HepG2 (cell line): Measurements from ENCODE around the gene SAA2. TPM values are rescaled to one million over a fixed set of nuclear protein-coding genes. Genes with fewer than 3 reads are reported as not detected.

Experiments
- ATAC-seq: fragments of 200-7000 bp; cut with Tn5 transposase; 3 replicates; pipeline ENCODE4 v1.9.1; 2020; ENCODE audit warnings: mild to moderate bottlenecking, moderate library complexity
- BruUV-seq: library from RNA; stranded (reverse); fragments of 400-500 nt; replicated peaks from 2 replicates; lab custom pipeline; 2021; lab: Mats Ljungman, UMichigan
- CTCF ChIA-PET: fragments of 300-600 bp; formaldehyde crosslinking; extraction: SDS; loops from one replicate; lab custom pipeline; 2021; ENCODE audit warnings: low total read pairs, inconsistent platforms, low intra/inter-chr PET ratio; lab: Yijun Ruan, JAX
- POLR2A ChIA-PET: fragments of 350-600 bp; sonication (Branson Sonifier 250); formaldehyde crosslinking; loops from one replicate; lab custom pipeline; 2020; ENCODE audit warnings: antibody characterized with exemption, inconsistent platforms; lab: Yijun Ruan, JAX
- DNase-seq: peaks from one replicate; pipeline ENCODE4 v3.0.0-alpha.2; 2015; ENCODE audit warnings: low spot score
- FAIRE-seq: peaks from 3 replicates; lab custom pipeline; 2011; peaks lifted over from hg19 to GRCh38; lab: Jason Lieb, UNC
- H2AFZ ChIP-seq: one replicate; pipeline ENCODE4 v1.6.1; 2011; ENCODE audit warnings: low read length, inconsistent platforms
- H3K27ac ChIP-seq: fragments of 300-600 bp; 3 replicates; pipeline ENCODE4 v1.8.0; 2011; ENCODE audit warnings: mixed run types, mild to moderate bottlenecking, mixed read lengths, low read length, inconsistent platforms; ENCODE audit not compliant: insufficient read depth; ENCODE audit errors: extremely low read length
- H3K27me3 ChIP-seq, 2 experiments: fragments of 200-600 bp in 1 of 2; 2 replicates in 1 of 2; 3 replicates in 1 of 2; pipeline versions ENCODE4 v1.6.0 to v1.8.0; 2011; ENCODE audit warnings: low read length in 2 of 2, mild to moderate bottlenecking in 2 of 2, moderate library complexity in 2 of 2, inconsistent platforms in 1 of 2; ENCODE audit not compliant: insufficient read depth in 2 of 2, control insufficient read depth in 1 of 2
- H3K36me3 ChIP-seq, 2 experiments: fragments of 200-600 bp in 1 of 2; replicated peaks in 1 of 2; 2 replicates in 1 of 2; 3 replicates in 1 of 2; pipeline versions ENCODE4 v1.5.1 to v1.8.0; 2011; ENCODE audit warnings: low read length in 2 of 2, inconsistent platforms in 1 of 2; ENCODE audit not compliant: insufficient read depth in 2 of 2, control insufficient read depth in 1 of 2
- H3K4me1 ChIP-seq: 2 replicates; pipeline ENCODE4 v1.5.1; 2012; ENCODE audit warnings: low read length, inconsistent platforms; ENCODE audit not compliant: insufficient read depth
- H3K4me2 ChIP-seq: 2 replicates; pipeline ENCODE4 v1.6.0; 2011; ENCODE audit warnings: low read depth, low read length, inconsistent platforms
- H3K4me3 ChIP-seq, 3 experiments: fragments of 200-600 bp in 1 of 3; sonication (generic), shearing (Covaris generic) in 1 of 3; replicated peaks in 1 of 3; 2 replicates each; pipeline ENCODE4 v1.5.1; 2011 to 2016; ENCODE audit warnings: low read length in 3 of 3, inconsistent platforms in 2 of 3, low read depth in 2 of 3, mild to moderate bottlenecking in 2 of 3, control low read depth in 1 of 3, mixed read lengths in 1 of 3; ENCODE audit not compliant: insufficient read depth in 1 of 3
- H3K79me2 ChIP-seq: one replicate; pipeline ENCODE4 v1.6.1; 2011; ENCODE audit warnings: low read length, inconsistent platforms; ENCODE audit not compliant: insufficient read depth
- H3K9ac ChIP-seq: 2 replicates; pipeline ENCODE4 v1.6.0; 2011; ENCODE audit warnings: mild to moderate bottlenecking, low read depth, low read length, inconsistent platforms; ENCODE audit not compliant: insufficient read depth
- H3K9me3 ChIP-seq: 2 replicates; pipeline ENCODE4 v1.5.1; 2012; ENCODE audit warnings: mild to moderate bottlenecking, low read length
- H4K20me1 ChIP-seq: 2 replicates; pipeline ENCODE4 v1.6.0; 2011; ENCODE audit warnings: inconsistent platforms, mild to moderate bottlenecking, low read length, moderate library complexity; ENCODE audit not compliant: insufficient read depth
- ADNP ChIP-seq: sonication (generic); formaldehyde crosslinking; IDR thresholded peaks from 2 replicates; pipeline ENCODE4 v1.4.0; 2020; ENCODE audit warnings: missing genetic modification reagents
- AKAP8 ChIP-seq: sonication (generic); formaldehyde crosslinking; IDR thresholded peaks from 2 replicates; pipeline ENCODE4 v1.5.1; 2020; ENCODE audit warnings: mild to moderate bottlenecking, missing genetic modification reagents
- CEBPB ChIP-seq: IDR thresholded peaks from 2 replicates; pipeline ENCODE4 v1.6.1; 2011; ENCODE audit warnings: low read depth, low read length, improper control_type of control experiment, borderline replicate concordance
- KLF6 ChIP-seq: IDR thresholded peaks from 2 replicates; pipeline ENCODE4 v1.8.0; 2016; ENCODE audit warnings: missing biosample characterization, missing genetic modification reagents
- KMT2B ChIP-seq: IDR thresholded peaks from 2 replicates; pipeline ENCODE4 v1.6.1; 2016; ENCODE audit warnings: missing genetic modification reagents, missing compliant biosample characterization
- MED13 ChIP-seq: sonication (generic); formaldehyde crosslinking; IDR thresholded peaks from 2 replicates; pipeline ENCODE4 v1.5.0; 2020; ENCODE audit warnings: missing genetic modification reagents
- MIER3 ChIP-seq: IDR thresholded peaks from 2 replicates; pipeline ENCODE4 v1.6.1; 2016; ENCODE audit warnings: missing compliant biosample characterization, borderline replicate concordance
- PHF5A ChIP-seq: IDR thresholded peaks from one replicate; pipeline ENCODE4 v1.6.1; 2018; ENCODE audit warnings: low read depth, missing genetic modification reagents; ENCODE audit not compliant: unreplicated experiment
- ZNF12 ChIP-seq: sonication (generic); formaldehyde crosslinking; IDR thresholded peaks from 2 replicates; pipeline ENCODE4 v1.5.0; 2020; ENCODE audit warnings: missing genetic modification reagents
- ZNF232 ChIP-seq: sonication (generic); formaldehyde crosslinking; IDR thresholded peaks from 2 replicates; pipeline ENCODE4 v1.4.0; 2020; ENCODE audit warnings: missing genetic modification reagents, borderline replicate concordance
- ZNF263 ChIP-seq: sonication (generic); formaldehyde crosslinking; IDR thresholded peaks from 2 replicates; pipeline ENCODE4 v1.4.0; 2020; ENCODE audit warnings: missing genetic modification reagents
- ZNF383 ChIP-seq: sonication (generic); formaldehyde crosslinking; IDR thresholded peaks from 2 replicates; pipeline ENCODE4 v1.4.0; 2020; ENCODE audit warnings: missing genetic modification reagents, mild to moderate bottlenecking, borderline replicate concordance
- ZNF841 ChIP-seq: sonication (generic); formaldehyde crosslinking; IDR thresholded peaks from 2 replicates; pipeline ENCODE4 v1.8.1; 2023; ENCODE audit warnings: missing genetic modification reagents, borderline replicate concordance
- ZSCAN25 ChIP-seq: sonication (generic); formaldehyde crosslinking; IDR thresholded peaks from 2 replicates; pipeline ENCODE4 v1.8.0; 2022; ENCODE audit warnings: mild to moderate bottlenecking, missing genetic modification reagents
- ZSCAN9 ChIP-seq: IDR thresholded peaks from 2 replicates; pipeline ENCODE4 v1.6.1; 2016; ENCODE audit warnings: borderline replicate concordance
- WGBS: methylation state at CpG from one replicate; pipeline ENCODE4 v1.1.6; 2017; ENCODE audit warnings: low lambda C conversion rate; 5-methylcytosine and 5-hydroxymethylcytosine counted together
- in situ Hi-C: cut with HindIII; loops from 2 replicates; pipeline ENCODE4 v1.10.0; 2017; ENCODE audit warnings: low pct_unique_long_range_greater_than_20kb; ENCODE audit not compliant: extremely low pct_ligation_motif_present
- intact Hi-C: fragments of 100-400 bp; cut with micrococcal nuclease; formaldehyde crosslinking; loops from one replicate; pipeline ENCODE4 v1.10.0; 2022; ENCODE audit not compliant: unreplicated experiment
- polyA plus RNA-seq, 8 experiments: library from polyadenylated mRNA; depleted of rRNA in 3 of 8; stranded (reverse) in 7 of 8; unstranded in 1 of 8; fragments of >200 nt; fragmentation: Illumina TruSeq in 4 of 8; extraction: Trizol in 4 of 8; gene quantifications; 2 replicates each; pipeline versions ENCODE4 v1.2.1 to v1.2.3, GENCODE V29; 2011 to 2016; ENCODE audit warnings: low read depth in 4 of 8, missing spikeins in 1 of 8, mixed read lengths in 1 of 8; ENCODE audit not compliant: insufficient read depth in 1 of 8
- total RNA-seq, 5 experiments: library from RNA; depleted of rRNA; stranded (reverse); fragments of >200 nt; fragmentation: Illumina TruSeq; extraction: Trizol; gene quantifications; 2 replicates each; pipeline ENCODE4 v1.2.3, GENCODE V29; 2016; ENCODE audit warnings: low read depth in 1 of 5

The SAA2 gene
- total and polyA plus RNA-seq, 2 of the 13 experiments (the other 11 are each of a cell fraction or from before 2014, with no cell fraction given) = 0.27 TPM; not detected in 1

DNA sequence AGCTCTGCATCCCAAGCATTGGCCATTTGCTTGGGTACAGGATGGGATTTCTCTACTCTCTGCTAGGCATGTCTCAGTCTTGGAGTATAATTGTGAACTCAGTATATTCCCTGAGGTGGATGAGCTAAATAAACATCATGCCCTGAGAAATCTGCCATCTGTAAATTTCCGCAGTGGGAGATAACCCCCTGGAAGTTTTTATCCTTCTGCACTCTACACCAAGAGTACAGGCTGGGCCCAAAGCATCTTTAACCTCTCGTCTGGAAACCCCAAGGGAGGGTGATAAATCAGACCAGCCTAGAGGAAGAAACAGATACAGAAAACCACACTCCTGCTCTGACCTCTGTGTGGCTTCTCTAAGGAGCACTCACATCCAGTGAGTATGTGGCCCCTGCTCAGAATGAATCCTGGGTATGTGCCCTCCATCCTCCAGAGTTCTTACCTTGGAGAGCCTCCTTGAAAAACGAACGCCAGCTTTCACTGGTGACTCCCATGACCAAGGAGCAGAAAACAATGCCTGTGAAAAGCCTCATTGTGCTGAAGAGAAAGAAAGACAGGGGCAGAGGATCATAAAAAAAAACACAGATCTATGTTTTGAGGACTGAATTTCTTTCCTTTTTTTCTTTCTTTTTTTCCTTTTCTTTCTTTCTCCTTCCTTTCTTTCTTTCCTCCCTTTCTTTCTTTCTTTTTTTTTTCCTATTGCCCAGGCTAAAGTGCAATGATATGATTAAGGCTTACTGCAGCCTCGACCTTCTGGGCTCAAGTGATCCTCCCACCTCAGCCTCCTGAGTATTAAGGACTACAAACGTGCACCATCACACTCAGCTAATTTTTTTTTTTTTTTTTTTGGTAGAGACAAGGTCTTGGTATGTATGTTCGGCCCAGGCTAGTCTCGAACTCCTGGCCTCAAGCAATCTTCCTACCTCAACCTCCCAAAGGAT, 12.8 kb downstream of the SAA2 start (continued):
- TF ChIP-seq ZNF841 (CRISPR knock-in tag) = no peak
- TF ChIP-seq ADNP = peak; percentile 13; the same call in 1 of the 2 replicates
- TF ChIP-seq ZNF12 (CRISPR knock-in tag) = no peak
- TF ChIP-seq KMT2B = no peak
- TF ChIP-seq MIER3 (CRISPR knock-in tag) = no peak
- no peak for TF ChIP-seq ZSCAN25 (CRISPR knock-in tag)
- TF ChIP-seq AKAP8 (CRISPR knock-in tag) = no peak
- peak; percentile 68 for TF ChIP-seq ZNF263 (CRISPR knock-in tag)
- TF ChIP-seq ZNF232 (CRISPR knock-in tag) = no peak
- no peak for TF ChIP-seq KLF6 (CRISPR knock-in tag)
- TF ChIP-seq ZSCAN9 (CRISPR knock-in tag) = no peak
- no peak for TF ChIP-seq MED13 (CRISPR knock-in tag)
- TF ChIP-seq, all 625 proteins: peak for 10

DNA sequence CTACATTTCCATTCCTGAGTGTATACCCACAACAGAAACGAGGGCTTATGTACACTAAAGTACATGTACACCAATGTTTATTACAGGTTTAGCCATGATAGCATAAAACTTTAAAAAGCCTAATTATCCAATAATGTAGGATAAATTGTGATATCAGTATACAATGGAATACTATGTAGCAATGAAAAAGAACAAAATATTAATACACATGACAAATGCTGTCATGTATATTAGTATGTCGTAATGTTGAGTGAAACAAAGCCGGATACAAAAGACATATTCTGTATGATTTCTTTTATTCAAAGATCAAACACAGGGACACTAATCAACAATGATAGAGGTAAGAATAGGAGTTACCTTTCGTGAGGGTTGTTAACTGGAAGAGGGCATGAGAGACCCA, 14.6 kb downstream of the SAA2 start:
- Histone ChIP-seq H3K9me3 (no peaks in the 10 kb centered on the region), H3K4me2 (no peak overlapping the region), H2AFZ (no peak overlapping the region), H3K27ac (no peak overlapping the region), H3K27me3 (no peaks in the 10 kb centered on the region), H4K20me1 (no peaks in the 10 kb centered on the region), H3K9ac (no peak overlapping the region), H3K36me3 (no peaks in the 10 kb centered on the region), H3K4me1 (peaks cover 99% of the 10 kb centered on the region), H3K4me3 (no peak overlapping the region), H3K79me2 (peaks cover 13% of the 10 kb centered on the region)
- DNase-seq = no peak
- no peak for FAIRE-seq
- ChIA-PET POLR2A (interaction anchor here (4.8 kb wide), 1 partner anchor 9 kb away, joined by 37 read pairs; no protein-coding TSS in a partner anchor), CTCF (no interaction called here)
- ATAC-seq = no peak
- intact Hi-C loops (loop anchor here (10.0 kb wide), 1 partner anchor 91 kb away; the partner anchor contains the start of genes GTF2H1 and HPS5), in situ Hi-C loops (no loop called here)
- WGBS = 95% methylated on average over 4 of the region's 4 CpGs
- TF ChIP-seq PHF5A = no peak
- peak; percentile 52; the same call in 1 of the 2 replicates for TF ChIP-seq CEBPB
- TF ChIP-seq ZNF383 (CRISPR knock-in tag) = no peak
- no TSS peak for BruUV-seq
